NCI-H69 (cell line): Measurements from ENCODE around the gene ARHGAP25.

Source experiments
- DNase-seq: peaks from one replicate; lab custom pipeline; 2025; lab: John Stamatoyannopoulos, UW

ARHGAP25 gene

DNA sequence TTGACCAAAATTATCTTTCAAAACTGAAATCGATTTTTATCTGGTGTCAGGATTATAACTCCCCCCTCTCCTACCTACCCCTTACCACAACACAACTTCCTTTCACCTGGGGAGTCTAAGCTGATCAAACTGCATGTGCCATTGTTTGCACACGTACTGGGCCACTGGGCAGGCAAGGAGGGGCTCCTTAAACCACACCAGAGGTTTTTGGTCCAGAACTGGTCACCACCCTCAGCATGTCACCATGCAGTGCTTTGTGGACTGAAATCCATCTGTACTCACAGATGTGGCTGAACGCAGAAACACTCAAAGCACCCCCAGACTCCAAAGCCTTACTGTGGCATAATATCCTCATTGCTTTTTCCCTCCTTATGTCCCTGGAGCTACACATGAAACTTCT lies 13.9 kb upstream of the ARHGAP25 start:
- no peak for DNase-seq

DNA sequence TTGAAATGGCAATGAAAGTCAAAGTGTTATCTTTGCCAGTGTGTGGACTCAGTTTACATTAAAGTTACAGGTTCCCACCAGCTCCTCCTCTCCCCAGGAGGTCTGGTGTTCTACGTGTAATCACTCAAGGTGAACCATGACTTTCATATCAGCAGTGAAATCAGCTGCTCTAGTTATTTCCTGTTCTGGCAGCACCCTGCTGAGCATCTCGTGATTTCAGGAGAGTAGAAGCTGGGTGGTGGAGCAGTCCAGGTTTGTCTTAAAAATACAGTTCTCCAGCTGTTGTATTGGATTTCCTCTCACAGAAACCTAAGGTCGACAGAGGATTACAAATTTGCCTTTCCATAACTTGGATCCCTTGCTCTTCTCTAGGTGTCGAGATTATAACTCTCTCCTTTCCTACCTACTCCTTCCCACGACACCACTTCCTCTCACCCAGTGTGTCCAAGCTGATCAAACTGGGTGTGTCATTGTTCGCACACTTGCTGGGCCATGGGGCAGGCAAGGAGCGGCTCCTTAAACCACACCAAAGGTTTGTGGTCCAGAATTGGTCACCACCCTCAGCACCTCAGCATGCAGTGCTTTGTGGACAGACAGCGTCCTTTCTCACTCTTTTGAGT lies 13.0 kb upstream of the ARHGAP25 start:
- DNase-seq = peak; percentile 10

DNA sequence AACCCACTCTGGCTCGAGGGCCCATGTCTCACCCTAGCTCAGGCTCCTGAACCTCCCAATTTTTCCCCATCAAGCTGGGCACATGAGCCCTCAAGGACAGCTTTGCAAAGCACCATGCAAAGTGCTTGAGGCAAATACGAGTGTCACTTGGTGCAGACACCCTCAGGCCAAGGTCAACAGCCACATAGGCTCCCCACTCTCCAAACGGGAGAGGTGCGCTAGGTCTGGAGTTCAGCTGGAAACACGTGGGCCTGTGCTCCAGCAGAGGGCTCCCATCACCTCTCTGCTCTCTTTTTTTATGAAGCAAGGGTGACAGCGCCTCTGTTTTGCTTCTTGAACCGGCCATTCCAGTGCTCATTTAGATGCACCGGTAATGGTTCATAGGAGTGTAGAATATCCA lies 11.9 kb upstream of the ARHGAP25 start:
- DNase-seq = no peak

DNA sequence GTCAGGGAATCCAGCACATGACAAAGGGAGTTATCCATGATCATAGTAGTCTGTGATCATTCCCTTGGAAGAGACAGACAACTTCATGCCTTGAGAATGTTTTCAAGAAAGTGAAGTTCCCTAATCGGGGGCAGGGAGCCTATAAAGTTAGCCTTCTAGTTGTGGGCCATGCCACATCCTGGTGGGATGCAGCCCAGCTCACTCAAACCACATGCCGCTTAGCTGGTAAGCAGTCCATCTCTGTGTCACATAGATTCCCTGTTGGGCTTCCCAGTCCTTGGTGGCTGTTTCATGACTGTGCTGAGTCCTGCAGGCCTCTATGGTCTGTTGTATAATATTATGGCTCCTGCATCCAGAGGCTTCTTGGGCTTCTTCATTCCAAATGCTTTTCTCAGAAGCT lies 11.4 kb upstream of the ARHGAP25 start:
- DNase-seq = no peak

DNA sequence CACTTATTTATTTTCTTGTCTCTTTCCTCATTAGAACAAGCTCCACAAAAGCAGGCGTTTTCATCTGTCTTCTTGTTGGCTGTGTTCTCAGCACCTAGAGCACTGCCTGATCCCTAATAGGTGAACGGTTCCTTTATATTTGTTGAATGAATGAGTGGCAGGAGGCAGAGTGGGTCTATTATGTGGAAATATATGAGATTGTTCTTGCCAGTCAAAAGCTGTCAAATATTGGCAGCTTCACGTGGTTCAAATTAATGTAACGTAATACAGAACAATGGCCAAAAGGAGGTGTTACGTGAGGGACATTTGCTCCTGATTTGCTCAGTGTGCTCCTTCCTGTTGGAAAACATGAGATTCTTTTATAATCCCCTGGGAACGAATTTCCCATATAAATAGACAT lies 8.5 kb upstream of the ARHGAP25 start:
- no peak for DNase-seq

DNA sequence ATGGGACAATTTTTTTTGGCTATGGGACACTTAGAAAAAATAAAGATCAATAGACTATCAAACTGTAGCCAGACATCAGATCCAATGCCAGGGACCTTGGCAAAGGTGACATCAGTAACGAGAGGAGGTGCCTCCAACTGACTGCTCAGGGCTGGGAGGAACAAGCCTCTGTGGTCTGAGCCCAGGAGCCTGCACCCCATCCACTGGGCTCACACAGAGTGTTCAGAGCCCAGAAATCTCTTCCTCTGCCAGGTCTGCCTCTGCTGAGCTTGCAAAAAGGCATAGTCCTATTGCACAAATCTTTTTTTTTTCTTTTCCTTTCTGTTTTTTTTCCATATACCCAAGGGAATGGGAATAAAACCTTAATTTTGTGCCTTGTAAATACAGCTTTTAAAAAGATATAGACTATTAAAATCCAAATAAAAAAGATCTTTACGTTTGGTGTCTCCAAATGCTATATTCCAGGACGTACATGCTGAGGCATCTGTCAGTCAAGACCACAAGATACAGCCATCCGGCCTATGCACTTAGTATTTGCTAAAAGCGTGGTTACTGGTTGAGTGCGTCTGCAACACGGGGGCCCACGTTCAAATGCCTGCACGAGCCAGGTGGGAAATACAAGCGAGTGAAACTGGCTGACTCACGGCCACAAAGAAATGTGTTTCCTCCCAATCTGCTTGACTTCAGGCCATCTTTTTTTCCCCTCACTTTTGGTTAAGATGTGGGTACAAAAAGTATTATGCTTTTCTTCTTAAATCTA lies 7.8 kb upstream of the ARHGAP25 start:
- no peak for DNase-seq

DNA sequence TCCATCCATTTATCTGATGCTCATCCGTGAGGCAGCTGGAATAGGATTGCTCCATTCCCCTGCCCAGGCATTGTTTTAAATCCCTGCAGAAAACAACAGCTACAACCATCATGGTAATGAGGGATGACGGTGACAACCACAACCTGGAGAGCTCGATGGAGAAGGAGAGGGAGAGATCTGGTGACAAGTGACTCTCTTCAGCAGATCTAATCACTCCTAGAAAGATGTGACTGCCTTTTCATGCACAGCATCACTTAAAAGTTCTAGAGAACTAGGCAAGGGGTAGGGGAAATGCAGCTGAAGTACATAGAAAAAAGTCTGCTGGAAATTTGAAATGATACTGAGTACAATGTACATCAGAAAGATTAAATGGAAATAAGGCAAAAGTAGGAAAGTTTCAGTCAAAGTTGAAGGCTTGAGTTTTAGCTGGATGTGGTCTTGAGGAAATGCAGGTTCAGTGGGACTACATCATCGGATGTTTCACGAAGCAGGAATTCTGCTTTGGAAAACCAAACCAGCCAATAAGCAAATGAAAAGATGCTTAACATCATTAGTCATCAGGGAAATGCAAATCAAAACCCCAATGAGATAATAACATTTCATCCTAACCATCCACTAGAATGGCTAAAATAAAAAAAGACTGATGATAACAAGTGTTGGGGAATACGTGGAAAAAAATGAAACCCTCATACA lies 6.8 kb upstream of the ARHGAP25 start:
- no peak for DNase-seq

DNA sequence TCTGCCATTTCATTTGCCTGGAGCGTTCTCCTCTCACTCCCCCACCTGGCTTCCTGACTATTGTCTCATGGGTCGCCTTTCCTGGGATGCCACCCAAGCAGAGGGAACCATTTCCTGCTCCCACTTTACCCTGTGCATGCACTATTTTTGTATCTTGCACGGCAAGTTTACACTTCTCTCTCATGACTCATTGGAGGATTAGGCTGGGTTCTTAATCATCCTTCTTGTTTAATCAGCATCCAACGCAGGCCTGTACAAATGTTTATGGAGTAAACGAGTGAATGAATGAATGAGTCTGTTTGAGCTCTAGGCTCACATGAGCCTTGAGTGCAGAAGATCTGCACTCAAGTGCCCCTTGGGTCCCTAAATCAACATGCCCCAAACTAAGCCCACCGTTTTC lies 3.8 kb upstream of the ARHGAP25 start:
- no peak for DNase-seq

DNA sequence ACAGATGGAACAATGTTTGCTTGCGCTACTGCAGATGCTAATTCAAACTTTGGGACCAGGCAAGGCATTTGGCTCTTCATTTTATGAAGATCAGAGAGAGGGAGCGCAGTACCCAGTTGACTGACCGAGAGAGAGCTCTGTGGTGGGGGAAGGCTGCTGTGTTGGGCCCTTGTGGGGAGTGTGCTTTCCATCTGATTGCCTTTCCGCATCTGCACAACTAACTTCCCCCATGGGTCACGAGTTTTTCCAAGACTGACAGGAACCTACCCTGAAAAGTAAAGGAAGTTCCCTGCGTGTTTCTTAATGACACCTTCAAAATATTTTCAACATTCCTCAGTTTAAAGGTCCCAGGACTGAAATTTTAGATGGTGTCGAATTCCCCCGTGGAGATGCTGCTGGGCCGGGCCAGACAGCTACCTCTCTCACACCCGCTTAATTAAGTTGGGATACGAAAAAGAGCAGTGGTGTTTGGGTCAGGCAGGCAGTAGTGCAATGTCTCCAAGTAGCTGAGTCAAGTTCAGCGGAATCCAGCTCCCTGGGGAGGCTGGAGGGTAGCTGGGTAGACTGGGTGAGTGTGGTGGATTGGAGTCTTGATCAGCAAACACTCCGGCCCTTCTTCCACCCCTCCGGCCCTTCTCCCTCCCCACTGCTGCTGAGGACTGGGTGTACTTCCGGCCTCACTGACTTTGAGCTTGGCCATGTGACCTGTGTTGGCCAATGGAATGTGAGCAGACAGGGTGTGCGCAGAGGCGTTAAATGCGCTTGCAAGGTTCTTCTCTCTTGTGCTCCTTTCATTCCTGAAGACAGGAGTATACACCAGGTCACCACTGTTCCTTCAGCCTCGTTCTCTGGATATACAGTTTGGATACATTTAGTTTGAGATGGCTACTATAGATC lies 2.3 kb upstream of the ARHGAP25 start:
- DNase-seq = no peak

DNA sequence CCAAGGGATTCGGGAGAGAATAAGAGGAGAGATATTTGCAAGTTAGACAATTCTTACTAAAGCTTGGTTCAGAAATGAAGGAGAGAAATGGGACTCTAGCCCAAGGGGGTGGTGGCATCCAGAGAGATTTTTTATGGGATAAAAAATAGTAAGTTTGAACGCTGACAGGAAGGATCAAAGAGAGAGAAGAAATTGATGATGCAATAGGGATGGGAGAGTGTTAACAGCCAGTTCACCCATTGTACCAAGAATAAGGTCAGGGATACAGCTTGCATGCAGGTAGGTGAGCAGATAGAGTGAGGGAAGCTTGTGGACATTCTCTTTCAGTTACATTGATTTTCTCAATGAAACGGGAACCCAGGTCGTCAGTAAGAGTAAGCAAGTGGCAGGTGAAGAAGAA lies 1.2 kb upstream of the ARHGAP25 start:
- DNase-seq = no peak

DNA sequence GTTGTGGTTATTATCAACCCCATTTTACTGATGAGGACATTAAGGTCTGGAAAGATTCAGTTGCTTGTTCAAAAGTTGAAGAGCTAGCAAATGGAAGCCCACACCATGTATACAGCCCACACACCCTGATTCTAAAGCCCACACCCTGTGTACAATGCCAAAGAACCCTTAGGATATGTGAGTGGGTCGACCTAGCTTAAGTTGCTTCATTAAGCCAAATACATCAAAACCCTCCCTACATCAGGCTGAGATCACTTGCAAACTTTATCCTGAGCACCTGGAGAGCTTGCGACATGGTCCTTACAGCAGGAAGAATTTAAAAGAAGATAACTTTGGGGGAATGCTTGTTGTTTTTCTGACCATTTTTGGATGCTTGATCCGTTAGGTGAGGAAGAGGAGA lies 435 bp upstream of the ARHGAP25 start:
- no peak for DNase-seq

DNA sequence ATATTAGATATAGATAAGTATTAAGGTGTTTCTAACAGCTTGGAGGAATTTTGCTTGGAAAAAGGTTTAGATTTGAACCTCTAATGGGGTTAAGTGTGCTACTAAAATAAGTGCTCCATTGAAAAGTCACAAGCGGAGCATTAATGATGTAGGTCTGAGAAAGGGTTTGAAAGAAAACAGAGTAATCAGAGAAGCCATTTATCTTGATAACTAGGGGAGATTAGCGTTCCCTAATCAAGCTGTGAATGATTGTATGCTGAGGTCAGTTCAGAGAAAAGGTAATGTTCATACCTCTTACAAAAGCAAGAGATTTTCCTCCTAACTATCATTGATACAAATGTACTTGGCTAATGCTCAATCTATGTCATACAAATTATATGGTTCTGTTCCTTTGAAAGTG lies 1.5 kb downstream of the ARHGAP25 start:
- DNase-seq = peak; percentile 5

DNA sequence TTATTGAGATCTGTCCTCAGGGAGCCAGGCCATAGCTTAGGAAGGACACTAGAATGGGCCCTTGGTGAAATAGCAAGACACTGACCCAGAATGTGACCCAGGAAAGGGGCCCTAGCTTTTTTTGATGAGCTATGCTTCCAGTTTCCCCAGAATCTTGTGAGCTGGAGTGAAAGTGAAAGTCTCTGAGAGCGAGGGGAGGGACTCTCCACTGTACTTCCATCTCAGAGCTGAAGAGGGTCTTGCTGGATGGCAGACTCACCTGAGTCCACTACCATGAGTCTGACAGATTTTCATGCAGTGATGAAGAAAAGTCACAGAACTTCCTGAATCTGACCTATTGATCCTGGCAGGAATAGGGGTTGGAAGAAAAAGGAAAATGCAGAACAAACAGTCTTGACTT lies 3.1 kb downstream of the ARHGAP25 start:
- no peak for DNase-seq

DNA sequence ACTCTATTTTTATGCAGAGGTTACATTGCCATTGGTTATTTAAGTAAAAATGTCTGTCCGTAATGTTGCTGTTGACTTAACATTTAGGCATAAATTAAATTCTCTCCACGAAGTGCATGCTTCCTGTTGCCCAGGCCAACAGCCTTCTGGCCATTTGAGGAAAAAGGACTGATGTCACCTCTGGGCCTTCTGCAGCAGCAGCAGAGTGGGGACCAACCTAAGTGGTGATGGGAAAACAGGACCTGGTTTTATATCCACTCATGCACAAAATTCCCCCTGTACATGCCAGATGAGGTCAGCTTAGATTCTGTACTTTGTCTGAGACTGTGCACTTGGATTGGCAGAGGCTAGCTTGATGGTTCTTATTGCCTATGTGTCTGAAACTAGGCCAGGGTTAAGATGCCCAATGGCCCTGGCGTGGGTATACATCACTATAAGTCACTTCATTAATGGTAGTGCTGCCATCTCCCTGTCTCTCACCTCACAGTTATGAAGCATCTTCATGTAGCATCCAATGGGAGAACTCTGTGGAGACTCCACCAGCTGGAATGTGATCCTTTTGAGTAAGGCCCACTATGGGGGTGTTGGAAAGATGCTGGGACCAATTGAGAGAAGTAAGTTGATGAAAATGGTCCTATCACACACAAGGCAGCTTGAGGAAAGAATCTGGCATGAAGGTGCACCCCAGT lies 4.4 kb downstream of the ARHGAP25 start:
- DNase-seq = no peak

DNA sequence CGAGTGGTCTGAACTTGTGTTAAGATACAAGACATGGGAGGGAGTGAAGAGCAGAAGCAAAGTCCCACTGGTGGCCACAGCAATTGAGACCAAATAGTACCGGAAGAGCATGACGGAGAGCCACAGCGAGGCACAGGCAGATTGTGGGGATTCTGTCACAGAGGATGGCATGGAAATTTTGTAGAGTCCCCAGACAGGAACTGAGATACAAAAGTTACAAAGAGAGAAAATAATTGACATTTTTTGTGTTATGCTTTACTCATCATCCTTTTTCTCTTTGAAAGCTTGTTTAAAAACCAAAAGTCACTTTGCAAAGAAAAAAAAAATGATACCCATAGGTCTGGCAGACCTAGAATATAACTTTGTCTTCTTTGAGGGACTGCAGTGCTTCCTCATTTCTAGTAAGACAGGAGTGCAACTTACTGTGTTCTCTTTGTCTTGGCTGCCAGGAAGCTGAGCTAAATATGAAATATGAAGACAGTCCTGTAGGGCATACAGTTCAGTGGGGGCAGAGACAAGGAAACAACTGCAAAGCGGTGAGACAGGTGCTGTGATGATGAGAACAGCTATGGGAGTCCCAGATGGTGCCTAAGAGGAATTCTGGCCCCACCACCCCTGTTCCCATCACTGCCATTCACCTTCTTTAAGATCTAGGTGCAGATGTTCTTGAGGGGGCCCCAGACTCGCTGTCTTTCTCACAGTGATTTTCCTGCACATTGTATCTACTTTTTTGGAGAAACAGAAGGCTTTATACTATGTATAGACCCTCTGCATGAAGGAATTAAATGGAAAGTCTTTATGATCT lies 5.2 kb downstream of the ARHGAP25 start:
- no peak for DNase-seq

DNA sequence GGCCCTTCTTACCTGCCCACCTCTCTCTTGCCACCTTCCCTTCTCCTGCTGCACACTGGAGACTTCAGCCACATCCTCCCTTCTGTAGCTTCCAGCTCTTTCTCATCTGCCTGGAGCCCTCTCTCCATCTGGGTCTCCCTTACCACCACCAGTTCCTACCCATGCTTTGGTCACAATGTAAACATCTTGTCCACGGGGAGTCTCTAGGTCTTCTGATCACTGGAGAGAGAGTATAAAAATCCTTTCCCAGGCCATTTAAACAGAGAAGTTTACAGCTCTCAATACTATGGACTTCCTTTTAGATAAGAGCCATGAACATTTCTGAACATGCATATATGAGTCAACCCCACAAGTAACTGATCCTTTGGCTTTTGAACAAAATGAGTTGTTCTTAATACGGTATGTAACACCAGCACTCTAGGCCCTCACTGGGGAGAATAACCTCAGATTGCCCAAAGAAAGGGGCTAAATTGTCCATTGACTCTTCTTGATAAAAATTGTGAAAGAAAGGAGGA lies 5.8 kb downstream of the ARHGAP25 start:
- DNase-seq = no peak

DNA sequence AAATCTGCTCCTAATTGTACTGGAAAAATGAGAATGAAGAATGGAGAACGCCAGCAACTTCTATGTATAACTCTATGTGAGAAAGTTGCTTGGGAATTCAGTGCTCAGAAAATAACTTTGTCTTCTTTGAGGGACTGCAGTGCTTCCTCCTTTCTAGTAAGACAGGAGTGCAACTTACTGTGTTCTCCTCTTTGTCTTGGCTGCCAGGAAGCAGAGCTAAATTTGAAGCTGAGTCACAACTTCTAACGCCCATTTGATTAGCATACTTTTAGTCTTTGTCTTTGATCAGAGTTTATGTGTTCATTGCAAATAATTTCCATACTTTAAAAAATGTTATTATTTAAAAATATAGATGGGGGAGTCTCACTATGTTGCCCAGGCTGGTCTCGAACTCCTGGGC lies 6.6 kb downstream of the ARHGAP25 start:
- DNase-seq = no peak

DNA sequence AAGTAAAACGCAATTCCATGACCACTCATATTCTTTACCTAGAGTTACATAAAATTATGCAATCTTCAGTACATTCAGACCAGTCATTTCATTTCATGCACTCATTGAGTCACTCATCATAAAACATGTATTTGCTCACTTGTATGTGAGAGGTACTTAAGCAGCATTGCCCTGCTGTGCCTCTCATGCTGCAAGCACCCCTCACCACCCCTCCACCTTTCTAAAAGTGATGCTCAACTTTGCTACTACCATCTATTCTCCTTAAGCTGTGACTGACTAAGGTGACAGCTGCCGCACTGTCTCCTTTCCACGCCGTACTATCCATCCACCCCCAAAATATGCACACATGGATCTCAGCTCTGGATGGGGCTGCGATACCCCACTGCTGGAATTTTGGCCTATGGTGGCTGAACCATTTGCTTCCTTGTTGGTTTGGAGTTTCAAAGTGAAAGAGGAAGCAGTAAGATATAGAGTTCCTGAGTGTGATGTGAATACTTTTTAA lies 7.2 kb downstream of the ARHGAP25 start:
- DNase-seq = no peak

DNA sequence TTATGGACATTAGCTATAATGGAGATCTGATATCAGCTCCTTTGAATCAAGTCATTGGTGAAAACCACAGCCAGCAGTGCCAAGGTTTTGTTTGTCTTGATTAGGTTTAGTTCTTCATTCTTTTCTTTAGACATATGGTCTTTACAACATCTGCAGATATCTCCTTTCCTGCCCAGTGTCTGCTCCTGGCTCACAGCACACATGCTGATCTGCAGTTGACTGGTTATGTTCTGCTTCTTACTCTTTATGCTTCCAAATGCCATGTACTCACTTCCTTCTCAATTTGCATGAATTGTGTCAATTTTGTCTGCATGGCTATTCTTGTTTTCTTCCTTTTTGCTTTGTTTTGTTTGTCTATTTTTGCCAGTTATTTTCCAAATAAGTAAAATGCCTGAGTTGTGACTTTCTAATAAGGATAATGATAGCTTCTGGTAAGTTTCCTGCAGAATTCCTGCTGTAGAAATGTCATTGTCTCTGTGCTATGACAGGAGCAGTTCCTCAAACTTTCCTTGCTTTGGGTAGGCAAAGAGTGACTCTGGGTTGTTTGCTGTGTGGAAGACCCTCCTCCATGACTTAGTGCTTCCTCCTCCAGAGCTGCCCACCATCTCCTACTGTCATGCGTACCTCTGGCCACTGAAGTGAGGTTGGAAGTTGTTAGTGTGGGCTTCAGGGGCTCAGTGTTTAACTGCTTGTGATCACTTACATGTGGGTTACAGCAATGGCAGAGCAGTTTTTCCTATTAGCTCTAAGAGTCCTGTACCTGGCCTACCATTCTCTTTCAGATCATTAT lies 8.2 kb downstream of the ARHGAP25 start:
- peak; percentile 6 for DNase-seq

DNA sequence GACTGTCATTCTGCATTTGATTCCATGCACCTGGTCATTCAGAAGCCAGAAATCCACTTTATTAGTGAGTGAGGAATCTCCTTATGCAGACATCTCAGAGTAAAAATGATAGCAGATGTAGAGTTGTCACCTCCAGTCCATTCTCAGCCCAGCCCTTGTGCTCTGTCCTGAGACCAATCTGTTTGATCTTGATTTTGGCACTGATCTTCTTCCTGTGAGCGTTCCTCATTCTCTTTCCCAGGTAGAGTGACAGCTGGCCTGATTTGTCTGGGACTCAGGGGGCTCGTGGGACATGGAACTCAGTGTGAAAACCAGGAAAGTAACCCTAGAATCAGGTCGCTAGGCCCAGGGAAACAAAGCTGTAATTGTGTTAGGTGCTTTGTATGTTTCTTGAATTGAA lies 8.9 kb downstream of the ARHGAP25 start:
- no peak for DNase-seq
